Thyroid gland (tissue), 4 donors: ENCODE results near the gene GALR2. TPM values are rescaled to one million over a fixed set of nuclear protein-coding genes. Genes with fewer than 3 reads are reported as not detected.

Source experiments
- DNase-seq, 2 donors: peaks; one replicate each; pipeline ENCODE4 v3.0.0-alpha.2; 2019
- H3K27ac ChIP-seq, 3 donors: fragments of 200-600 bp; sonication (generic); 1 replicate in 2 of 3; 2 replicates in 1 of 3; pipeline ENCODE4 v1.5.1; 2016 to 2019; ENCODE audit warnings: mild to moderate bottlenecking in 1 of 3, moderate library complexity in 1 of 3
- H3K27me3 ChIP-seq: fragments of 200-600 bp; sonication (generic); one replicate; pipeline ENCODE4 v1.5.1; 2019
- H3K36me3 ChIP-seq, 2 donors: fragments of 200-600 bp; sonication (generic); one replicate each; pipeline ENCODE4 v1.5.1; 2016 to 2019
- H3K4me1 ChIP-seq, 2 donors: fragments of 200-600 bp; sonication (generic); one replicate each; pipeline ENCODE4 v1.5.1; 2017 to 2019
- H3K4me3 ChIP-seq, 3 donors: fragments of 200-600 bp; sonication (generic); replicated peaks in 1 of 3; 1 replicate in 2 of 3; 2 replicates in 1 of 3; pipeline ENCODE4 v1.5.1; 2016; ENCODE audit warnings: mild to moderate bottlenecking in 1 of 3
- H3K9me3 ChIP-seq: fragments of 200-600 bp; sonication (generic); one replicate; pipeline ENCODE4 v1.5.1; 2017
- POLR2A ChIP-seq, 2 donors: fragments of 450-650 bp; IDR thresholded peaks; one replicate each; pipeline ENCODE4 v1.6.1; 2017; ENCODE audit warnings: antibody characterized with exemption in 2 of 2, mild to moderate bottlenecking in 2 of 2, moderate library complexity in 1 of 2
- WGBS, 2 donors: methylation state at CpG; one replicate each; pipeline ENCODE4 v1.1.5; 2017; 5-methylcytosine and 5-hydroxymethylcytosine counted together
- intact Hi-C: fragments of 100-400 bp; cut with DNase I; formaldehyde crosslinking; loops from one replicate; pipeline ENCODE4 v1.15.1; 2023
- total RNA-seq, 4 donors: library from RNA; depleted of rRNA; stranded (reverse); fragments of >200 nt; gene quantifications; one replicate each; pipeline ENCODE4 v1.2.3, GENCODE V29; 2016
- TF ChIP-seq, protein P1 (sequence below), 6 experiments: fragments of 200-600 bp in 3 of 6; fragments of 450-650 bp in 3 of 6; sonication (generic) in 3 of 6; IDR thresholded peaks; one replicate each; pipeline ENCODE4 v1.5.1; 2016 to 2019; ENCODE audit warnings: antibody characterized with exemption in 6 of 6, mild to moderate bottlenecking in 2 of 6, inconsistent platforms in 1 of 6, moderate library complexity in 1 of 6

GALR2 gene
- total RNA-seq, 4 donors from 2014 or later: not detected

DNA sequence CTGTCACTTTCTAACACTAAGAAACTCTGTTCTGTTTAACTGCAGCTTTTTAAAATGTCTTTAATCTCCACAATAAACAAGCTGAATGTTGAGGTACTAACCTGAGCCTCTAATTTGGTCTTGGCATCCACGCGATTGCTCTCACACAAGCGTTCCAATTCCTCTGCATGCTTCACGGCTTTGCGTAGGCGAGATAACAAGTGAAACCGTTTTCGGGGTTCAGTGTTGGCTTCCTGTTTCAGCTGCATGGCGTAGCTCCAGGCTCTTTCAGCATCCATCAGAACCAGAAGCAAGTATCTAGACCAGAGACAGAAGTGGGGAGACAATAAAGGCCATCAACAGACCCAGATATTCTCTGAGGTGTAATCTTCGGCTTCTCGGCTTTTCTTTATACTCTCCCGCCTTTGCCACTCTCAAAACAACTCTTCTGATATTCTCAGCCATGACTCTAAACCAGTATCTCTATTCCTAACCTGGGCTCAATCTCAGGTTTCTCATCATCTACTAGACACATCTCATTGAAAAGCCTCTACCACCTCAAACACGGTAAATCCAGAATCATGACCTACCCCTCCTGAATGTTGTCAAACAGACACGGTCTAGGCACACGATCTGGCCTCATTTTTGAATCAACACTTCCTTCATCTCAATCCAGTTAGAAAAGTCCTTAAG lies 10.6 kb upstream of the GALR2 start:
- no peaks in the 10 kb centered on the region for H3K27me3 ChIP-seq
- intact Hi-C loops: no loop called here
- H3K9me3 ChIP-seq: no peaks in the 10 kb centered on the region
- H3K4me3 ChIP-seq: no peak overlapping the region
- no peak for TF ChIP-seq POLR2A (IDR thresholded peaks at IDR 0.05)
- TF ChIP-seq, protein P1, sequence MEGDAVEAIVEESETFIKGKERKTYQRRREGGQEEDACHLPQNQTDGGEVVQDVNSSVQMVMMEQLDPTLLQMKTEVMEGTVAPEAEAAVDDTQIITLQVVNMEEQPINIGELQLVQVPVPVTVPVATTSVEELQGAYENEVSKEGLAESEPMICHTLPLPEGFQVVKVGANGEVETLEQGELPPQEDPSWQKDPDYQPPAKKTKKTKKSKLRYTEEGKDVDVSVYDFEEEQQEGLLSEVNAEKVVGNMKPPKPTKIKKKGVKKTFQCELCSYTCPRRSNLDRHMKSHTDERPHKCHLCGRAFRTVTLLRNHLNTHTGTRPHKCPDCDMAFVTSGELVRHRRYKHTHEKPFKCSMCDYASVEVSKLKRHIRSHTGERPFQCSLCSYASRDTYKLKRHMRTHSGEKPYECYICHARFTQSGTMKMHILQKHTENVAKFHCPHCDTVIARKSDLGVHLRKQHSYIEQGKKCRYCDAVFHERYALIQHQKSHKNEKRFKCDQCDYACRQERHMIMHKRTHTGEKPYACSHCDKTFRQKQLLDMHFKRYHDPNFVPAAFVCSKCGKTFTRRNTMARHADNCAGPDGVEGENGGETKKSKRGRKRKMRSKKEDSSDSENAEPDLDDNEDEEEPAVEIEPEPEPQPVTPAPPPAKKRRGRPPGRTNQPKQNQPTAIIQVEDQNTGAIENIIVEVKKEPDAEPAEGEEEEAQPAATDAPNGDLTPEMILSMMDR (IDR thresholded peaks at IDR 0.05): no peak
- WGBS, 2 donors: 91 to 92% methylated on average over 15 of the region's 15 CpGs
- no peaks in the 10 kb centered on the region for H3K4me1 ChIP-seq
- DNase-seq: no peak
- H3K36me3 ChIP-seq: peaks cover 79 to 86% of the 10 kb centered on the region in 2 donors
- H3K27ac ChIP-seq: no peak overlapping the region

DNA sequence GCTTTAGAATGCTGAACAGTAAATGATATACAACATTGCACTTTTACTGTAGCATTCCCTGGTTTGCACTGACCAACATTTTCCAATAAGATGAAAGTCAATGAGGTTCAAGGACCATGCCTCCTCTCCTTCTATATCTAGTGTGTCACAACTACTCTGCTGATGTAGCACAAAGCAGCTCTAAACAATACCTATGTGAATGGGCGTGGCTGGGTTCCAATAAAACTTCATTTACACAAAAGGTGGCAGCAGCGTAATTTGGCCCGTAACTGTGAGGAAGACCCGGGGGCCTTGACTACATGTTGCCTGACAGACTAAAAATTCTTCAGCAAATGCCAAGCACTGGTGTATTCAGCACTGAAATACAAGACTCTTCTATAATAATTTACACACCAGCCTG lies 8.8 kb upstream of the GALR2 start:
- DNase-seq: no peak
- Histone ChIP-seq H3K27me3 (no peaks in the 10 kb centered on the region), H3K4me1 (peaks cover 0 to 6% of the 10 kb centered on the region in 2 donors), H3K9me3 (no peaks in the 10 kb centered on the region), H3K27ac (no peak overlapping the region), H3K36me3 (peaks cover 65 to 71% of the 10 kb centered on the region in 2 donors), H3K4me3 (no peak overlapping the region)
- WGBS, 2 donors: 95 to 97% methylated on average over 4 of the region's 4 CpGs
- no peak for TF ChIP-seq POLR2A (IDR thresholded peaks at IDR 0.05)
- TF ChIP-seq, protein P1 (IDR thresholded peaks at IDR 0.05): no peak
- intact Hi-C loops: no loop called here

DNA sequence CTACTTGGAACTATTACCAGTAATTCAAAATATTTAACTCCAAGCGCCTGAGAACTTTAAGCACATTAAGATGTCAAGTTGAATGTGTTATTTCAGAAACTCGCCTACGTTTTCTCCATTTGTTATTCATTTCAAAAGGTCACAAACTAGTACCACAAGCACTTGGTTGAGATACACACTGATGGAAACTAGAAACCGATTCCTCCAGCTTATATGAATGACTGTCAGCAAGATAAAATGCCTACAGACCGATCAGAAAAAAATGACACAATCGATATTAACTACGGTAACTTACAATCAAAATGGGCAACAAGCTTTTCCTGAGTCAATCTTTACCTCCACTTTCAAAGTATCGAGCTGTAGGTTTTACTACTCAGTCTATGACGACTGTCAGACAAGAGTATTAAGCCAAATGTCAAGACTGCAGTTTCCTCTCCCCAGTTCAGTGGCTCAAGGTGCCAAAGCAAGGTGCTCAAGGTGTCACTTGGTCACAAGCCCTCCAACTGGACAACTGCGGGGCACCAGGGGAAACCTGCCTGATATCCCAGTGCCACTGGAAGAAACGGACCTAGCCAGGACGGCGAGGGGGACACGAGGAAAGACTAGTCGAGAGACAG lies 2.9 kb upstream of the GALR2 start:
- H3K36me3 ChIP-seq: peaks cover 14 to 16% of the 10 kb centered on the region in 2 donors
- H3K9me3 ChIP-seq: no peaks in the 10 kb centered on the region
- 13 to 17% methylated on average over 14 to 15 of the region's 15 CpGs for WGBS, 2 donors
- peaks cover 24% of the 10 kb centered on the region for H3K27me3 ChIP-seq
- peak overlapping the region in 2 of 3 donors; percentile 13 to 15 for H3K27ac ChIP-seq
- peak overlapping the region; percentile 13 to 83 (median 71) for H3K4me3 ChIP-seq
- TF ChIP-seq, protein P1 (IDR thresholded peaks at IDR 0.05): no peak
- no peak for TF ChIP-seq POLR2A (IDR thresholded peaks at IDR 0.05)
- DNase-seq: no peak
- H3K4me1 ChIP-seq: peaks cover 32 to 49% of the 10 kb centered on the region in 2 donors
- intact Hi-C loops: no loop called here

DNA sequence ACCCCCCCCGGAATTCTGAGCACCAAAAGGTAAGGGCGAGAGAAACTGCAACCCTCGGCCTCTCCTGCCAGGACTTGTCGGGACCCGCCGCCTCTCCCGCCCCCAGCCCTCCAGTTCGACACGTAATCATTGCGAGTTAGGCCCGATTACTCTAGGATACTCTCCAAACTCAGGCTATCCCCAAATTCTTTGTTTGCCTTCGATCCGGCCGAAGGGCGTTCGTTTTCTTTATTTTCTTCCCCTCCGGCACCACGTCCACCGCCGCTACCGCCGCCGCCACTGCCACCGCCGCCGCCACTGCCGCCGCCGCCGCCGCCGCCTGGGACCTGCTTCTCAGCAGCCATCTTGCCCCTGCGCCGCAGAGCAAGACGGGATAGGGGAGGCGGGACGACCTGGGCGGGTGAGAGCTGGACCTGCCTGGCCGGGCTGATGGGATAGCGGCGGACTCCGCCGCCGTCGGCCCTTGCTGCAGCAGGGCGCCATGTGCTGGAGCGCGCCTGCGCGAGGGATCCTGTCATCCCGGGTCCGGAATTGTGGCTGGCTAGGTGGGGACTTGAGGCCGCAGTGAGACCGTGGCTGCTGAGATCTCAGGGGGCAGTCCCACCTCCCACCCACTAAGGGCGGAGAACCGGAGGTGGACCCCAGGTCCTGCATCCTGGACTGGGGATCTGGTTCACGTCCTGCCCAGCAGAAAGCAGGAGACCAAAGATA lies 2.3 kb upstream of the GALR2 start, which contains the start of gene SRP68:
Gene SRP68, minus strand, starts transcription at position 370 of the 711 bp plus-strand sequence. Its CDS starts 26 bp downstream, at position 344.
- DNase-seq: peak; percentile 94
- Histone ChIP-seq H3K27ac (peak within 1 kb of the TSS in 2 of 3 donors; percentile 13 to 45), H3K36me3 (peaks cover 7 to 9% of the 10 kb centered on the region in 2 donors), H3K4me1 (peaks cover 32 to 55% of the 10 kb centered on the region in 2 donors), H3K9me3 (no peaks in the 10 kb centered on the region), H3K4me3 (peak within 1 kb of the TSS; percentile 13 to 83 (median 71)), H3K27me3 (peaks cover 26% of the 10 kb centered on the region)
- TF ChIP-seq, protein P1 (IDR thresholded peaks at IDR 0.05): no peak
- peak in 1 of 2 donors; percentile 77 for TF ChIP-seq POLR2A (IDR thresholded peaks at IDR 0.05)
- intact Hi-C loops: no loop called here
- WGBS, 2 donors: 0% methylated on average over 33 to 36 of the region's 57 CpGs
